Activated naive CD8-positive, alpha-beta T cell (primary cell): ENCODE measurements around the gene LENG1.
"Not testable (repeated sequence)": the region's sequence is repeated elsewhere in the genome, so short reads cannot be mapped to it uniquely, and the experiment has no call there.

Experiments
- H3K27ac Mint-ChIP-seq: one replicate; pipeline ENCODE4 v1.8.0; 2021; ENCODE audit warnings: mixed read lengths
- H3K27me3 Mint-ChIP-seq: one replicate; pipeline ENCODE4 v1.8.0; 2021; ENCODE audit warnings: mixed read lengths
- H3K36me3 Mint-ChIP-seq: one replicate; pipeline ENCODE4 v1.8.0; 2021; ENCODE audit warnings: mixed read lengths
- H3K4me1 Mint-ChIP-seq: one replicate; pipeline ENCODE4 v1.8.0; 2021; ENCODE audit warnings: low read depth, mixed read lengths
- H3K4me3 Mint-ChIP-seq: one replicate; pipeline ENCODE4 v1.8.0; 2021; ENCODE audit warnings: mild to moderate bottlenecking, mixed read lengths
- H3K9me3 Mint-ChIP-seq: one replicate; pipeline ENCODE4 v1.8.0; 2021; ENCODE audit warnings: low read depth, mixed read lengths

Gene LENG1

DNA sequence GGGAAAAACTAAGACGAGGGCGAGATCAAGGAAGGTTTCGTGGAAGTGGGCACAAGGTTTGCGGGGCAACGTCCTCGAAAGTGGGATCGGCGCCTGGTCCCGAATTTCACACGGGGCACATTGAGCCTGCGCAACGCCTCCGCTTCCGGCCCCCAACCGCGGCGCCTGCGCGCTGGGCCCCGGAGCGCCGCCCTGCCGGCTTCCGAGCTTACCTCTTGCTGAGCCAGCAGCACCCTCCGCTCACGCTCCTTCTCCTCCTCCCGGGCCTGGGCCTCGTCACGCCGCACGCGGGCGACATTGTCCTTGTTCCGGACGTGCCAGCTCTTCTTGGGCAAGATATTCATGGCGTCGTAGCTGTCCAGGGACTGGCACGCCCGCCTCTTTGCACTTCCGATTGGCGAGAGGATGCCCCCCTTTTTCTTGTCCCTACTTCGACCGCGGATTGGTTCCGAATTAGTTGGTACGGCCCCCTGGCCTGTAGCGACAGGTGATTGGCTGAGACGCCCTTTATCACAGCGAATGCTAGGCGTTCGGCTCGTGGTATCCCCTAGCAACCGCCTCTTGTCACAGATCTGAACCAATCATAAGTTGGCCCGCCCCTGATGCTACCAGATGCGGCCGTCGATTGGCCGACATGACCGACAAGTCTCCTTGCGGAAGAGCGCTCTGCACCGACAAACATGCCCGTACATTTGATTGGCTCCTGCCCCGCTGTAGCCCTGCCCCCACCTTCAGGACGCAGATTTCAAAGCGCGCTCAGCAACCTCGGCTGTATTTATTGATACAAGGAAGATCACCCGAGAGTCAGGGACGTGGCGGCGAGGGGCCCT lies at the start of gene LENG1:
LENG1 (minus strand) TSS at position 370 of the 830 bp plus-strand sequence; CDS start at position 344, 26 bp downstream.
- H3K9me3 Mint-ChIP-seq: no peaks in the 10 kb centered on the region
- peak within 1 kb of the TSS; percentile 99 for H3K4me3 Mint-ChIP-seq
- H3K36me3 Mint-ChIP-seq: peaks cover 5% of the 10 kb centered on the region
- H3K4me1 Mint-ChIP-seq: peaks cover 67% of the 10 kb centered on the region
- no peaks in the 10 kb centered on the region for H3K27me3 Mint-ChIP-seq
- peak within 1 kb of the TSS; percentile 99 for H3K27ac Mint-ChIP-seq

DNA sequence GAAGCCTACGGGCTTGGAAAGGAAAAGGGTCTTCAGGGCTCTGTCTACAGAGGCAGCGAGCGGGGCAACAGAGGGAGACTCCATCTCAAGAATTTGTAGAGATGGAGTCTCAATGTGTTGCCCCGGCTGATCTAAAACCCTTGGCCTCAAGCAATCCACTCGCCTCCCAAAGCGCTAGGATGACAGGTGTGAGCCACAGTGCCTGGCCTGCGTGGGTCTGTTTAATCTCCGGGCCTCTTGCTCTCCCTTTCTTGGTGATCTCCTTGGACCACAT lies 49.2 kb upstream of the LENG1 start:
- peak overlapping the region; percentile 96 for H3K4me3 Mint-ChIP-seq
- peaks cover 15% of the 10 kb centered on the region for H3K36me3 Mint-ChIP-seq
- no peaks in the 10 kb centered on the region for H3K27me3 Mint-ChIP-seq
- peaks cover 71% of the 10 kb centered on the region for H3K4me1 Mint-ChIP-seq
- H3K27ac Mint-ChIP-seq: peak overlapping the region; percentile 89
- H3K9me3 Mint-ChIP-seq: no peaks in the 10 kb centered on the region

DNA sequence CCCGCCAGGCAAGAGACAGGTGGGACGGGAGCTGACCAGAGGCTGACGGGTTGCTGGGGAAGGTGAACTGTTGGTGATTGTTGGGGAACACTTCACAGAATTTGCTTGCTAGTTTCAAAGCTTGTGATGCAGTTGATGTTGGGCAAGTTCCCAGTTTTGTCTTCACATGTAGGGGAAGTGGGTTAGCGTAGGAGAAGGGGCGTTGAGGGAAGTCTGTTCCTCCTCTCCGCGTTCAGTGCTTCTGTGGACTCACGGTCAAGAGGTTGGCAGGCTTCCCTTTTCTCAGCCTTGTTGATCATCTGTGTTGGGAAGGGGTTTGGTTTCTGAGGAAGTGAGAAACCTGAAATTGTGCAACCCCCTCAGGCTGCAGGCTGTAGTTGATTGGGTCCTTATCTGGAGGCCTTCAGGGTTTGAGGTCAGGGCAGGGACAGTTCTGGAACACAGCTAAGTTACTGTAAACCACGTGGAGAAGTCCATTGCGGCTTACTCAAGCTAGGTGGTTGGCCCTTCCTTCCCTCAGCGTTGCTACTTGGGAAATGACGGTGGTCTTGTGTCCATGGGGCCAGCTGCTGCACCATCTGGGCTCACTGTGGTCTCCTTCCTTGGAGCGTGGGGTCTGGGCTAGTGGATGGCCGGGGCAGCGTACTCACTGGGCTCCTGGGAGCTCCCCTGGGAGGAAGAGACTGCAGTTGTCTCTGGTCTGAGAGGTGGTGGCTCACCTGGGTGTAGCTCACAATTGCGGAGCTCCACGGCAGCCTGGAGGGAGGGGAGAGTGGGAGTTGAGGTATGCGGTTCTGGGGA lies 48.7 kb upstream of the LENG1 start:
- peak overlapping the region; percentile 89 for H3K27ac Mint-ChIP-seq
- no peaks in the 10 kb centered on the region for H3K27me3 Mint-ChIP-seq
- H3K4me1 Mint-ChIP-seq: peaks cover 74% of the 10 kb centered on the region
- H3K36me3 Mint-ChIP-seq: peaks cover 15% of the 10 kb centered on the region
- no peaks in the 10 kb centered on the region for H3K9me3 Mint-ChIP-seq
- H3K4me3 Mint-ChIP-seq: peak overlapping the region; percentile 96

DNA sequence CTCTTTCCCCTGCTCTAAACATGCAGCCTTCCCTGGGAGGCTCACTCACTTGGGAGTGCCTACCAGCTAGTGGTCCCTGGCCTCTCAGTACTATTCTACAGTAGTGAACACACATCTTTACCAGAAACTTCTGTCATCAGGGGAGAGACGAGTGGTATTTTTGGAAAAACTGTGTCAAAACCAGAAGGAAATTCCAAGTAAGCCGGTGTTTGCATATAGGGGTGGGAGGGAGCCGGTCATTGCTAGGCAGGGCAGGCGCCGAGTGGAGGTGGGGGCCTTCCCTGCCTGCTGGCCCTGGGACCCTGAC lies 48.1 kb upstream of the LENG1 start:
- H3K36me3 Mint-ChIP-seq: peaks cover 21% of the 10 kb centered on the region
- peak overlapping the region; percentile 96 for H3K4me3 Mint-ChIP-seq
- H3K9me3 Mint-ChIP-seq: no peaks in the 10 kb centered on the region
- H3K27me3 Mint-ChIP-seq: no peaks in the 10 kb centered on the region
- peak overlapping the region; percentile 89 for H3K27ac Mint-ChIP-seq
- H3K4me1 Mint-ChIP-seq: peaks cover 80% of the 10 kb centered on the region

DNA sequence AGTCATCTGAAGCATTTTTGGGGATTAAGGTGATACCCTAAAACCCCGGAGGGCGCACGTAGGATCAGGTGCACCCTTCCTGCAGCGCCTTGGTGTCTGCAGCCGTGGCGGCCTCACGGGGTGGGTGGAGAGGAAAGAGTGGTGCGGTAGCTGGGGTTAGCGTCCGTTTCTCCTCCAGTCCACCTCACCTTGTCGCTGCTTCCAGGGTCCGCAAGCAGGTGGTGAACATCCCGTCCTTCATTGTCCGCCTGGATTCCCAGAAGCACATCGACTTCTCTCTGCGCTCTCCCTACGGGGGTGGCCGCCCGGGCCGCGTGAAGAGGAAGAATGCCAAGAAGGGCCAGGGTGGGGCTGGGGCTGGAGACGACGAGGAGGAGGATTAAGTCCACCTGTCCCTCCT lies 47.7 kb upstream of the LENG1 start:
- Mint-ChIP-seq H3K36me3 (peaks cover 25% of the 10 kb centered on the region), H3K27ac (peak overlapping the region; percentile 89), H3K4me3 (peak overlapping the region; percentile 96), H3K4me1 (peaks cover 84% of the 10 kb centered on the region)
- H3K27me3 Mint-ChIP-seq, H3K9me3 Mint-ChIP-seq: not testable (repeated sequence)

DNA sequence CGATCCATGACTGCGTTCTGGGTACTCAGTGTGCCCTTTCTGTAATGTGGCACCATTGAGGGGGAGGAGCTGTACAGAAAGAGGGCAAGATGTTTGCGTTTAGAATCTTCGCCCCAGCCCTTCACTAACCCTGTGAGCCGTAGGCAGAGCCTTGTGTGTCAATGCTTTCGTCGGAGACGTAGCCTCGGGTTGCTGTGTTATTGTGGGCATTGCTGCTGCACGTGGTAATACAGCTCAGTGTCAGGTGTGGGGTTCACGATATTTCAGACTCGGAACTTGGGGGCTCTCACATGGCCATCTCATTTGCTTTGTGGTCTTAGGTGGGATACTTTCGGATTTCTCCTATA lies 47.3 kb upstream of the LENG1 start:
- H3K4me1 Mint-ChIP-seq: peaks cover 86% of the 10 kb centered on the region
- no peaks in the 10 kb centered on the region for H3K9me3 Mint-ChIP-seq
- H3K4me3 Mint-ChIP-seq: peak overlapping the region; percentile 96
- H3K27me3 Mint-ChIP-seq: no peaks in the 10 kb centered on the region
- peaks cover 26% of the 10 kb centered on the region for H3K36me3 Mint-ChIP-seq
- peak overlapping the region; percentile 89 for H3K27ac Mint-ChIP-seq

DNA sequence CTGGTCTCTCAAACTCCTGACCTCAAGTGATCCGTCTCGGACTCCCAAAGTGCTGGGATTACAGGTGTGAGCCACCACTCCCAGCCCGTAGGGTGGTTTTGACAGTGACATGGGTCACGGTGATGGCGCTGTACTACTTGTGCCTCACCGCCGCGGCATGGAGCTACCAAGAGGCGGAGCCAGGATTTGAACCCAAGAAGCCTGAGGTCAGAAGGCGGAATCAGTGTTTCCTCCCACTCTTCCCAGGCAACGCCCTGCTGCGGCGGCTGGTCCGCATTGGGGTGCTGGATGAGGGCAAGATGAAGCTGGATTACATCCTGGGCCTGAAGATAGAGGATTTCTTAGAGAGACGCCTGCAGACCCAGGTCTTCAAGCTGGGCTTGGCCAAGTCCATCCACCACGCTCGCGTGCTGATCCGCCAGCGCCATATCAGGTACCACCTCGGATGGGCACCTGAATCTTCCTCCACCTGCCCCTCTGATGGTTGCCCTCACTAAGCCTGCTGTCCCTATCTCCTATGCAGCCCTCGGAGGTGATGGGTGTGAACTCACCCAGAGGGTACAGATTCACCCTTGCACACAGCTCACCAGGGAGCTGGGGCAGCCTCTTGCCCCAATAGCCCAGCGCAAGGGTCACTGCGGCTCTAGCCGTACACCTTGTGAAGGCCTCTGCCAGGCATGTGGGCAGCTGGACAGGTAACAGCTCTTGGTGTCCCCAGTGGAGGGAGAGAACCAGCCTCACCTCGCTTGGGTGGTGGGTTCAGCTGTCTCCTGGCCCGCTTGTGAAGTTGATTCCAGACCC lies 46.7 kb upstream of the LENG1 start:
- Mint-ChIP-seq H3K27me3 (no peaks in the 10 kb centered on the region), H3K27ac (peak overlapping the region; percentile 89), H3K9me3 (no peaks in the 10 kb centered on the region), H3K4me1 (peaks cover 86% of the 10 kb centered on the region), H3K4me3 (peak overlapping the region; percentile 96), H3K36me3 (peaks cover 31% of the 10 kb centered on the region)

DNA sequence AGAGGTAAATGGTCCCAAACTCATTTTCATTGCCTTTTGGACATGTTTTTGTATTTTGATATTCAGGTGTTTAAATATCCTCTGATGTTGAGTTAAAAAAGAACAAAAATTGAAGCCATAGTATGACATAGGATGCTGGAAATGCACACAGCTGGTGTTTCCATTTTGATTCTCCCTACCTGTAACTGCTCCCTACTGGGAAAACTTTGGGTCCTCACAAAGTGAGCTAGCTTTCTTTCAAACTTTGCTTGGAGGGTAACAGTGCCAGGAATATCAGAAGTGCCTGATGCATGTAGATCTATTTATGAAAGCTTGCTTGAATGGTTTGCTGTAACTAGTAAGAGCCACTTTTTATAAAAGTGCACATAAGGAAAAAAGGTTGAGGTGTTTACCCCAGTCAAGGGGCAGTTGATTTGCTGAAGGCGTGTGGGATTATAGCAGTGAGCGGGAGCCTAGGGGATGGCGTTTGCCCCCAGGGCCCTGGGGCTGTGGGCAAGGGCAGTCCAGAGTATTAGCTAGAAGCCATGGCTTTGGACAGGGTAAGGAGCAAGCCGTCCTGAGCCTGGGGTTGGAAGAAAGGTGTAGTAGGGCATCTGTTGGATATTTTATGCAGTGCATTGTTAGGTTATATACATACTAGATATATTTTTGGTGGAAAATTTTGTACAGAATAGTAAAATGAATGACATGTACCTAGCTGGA lies 45.4 kb upstream of the LENG1 start:
- H3K9me3 Mint-ChIP-seq: no peaks in the 10 kb centered on the region
- peak overlapping the region; percentile 74 for H3K27ac Mint-ChIP-seq
- no peaks in the 10 kb centered on the region for H3K27me3 Mint-ChIP-seq
- peaks cover 73% of the 10 kb centered on the region for H3K4me1 Mint-ChIP-seq
- peaks cover 29% of the 10 kb centered on the region for H3K36me3 Mint-ChIP-seq
- peak overlapping the region; percentile 96 for H3K4me3 Mint-ChIP-seq

DNA sequence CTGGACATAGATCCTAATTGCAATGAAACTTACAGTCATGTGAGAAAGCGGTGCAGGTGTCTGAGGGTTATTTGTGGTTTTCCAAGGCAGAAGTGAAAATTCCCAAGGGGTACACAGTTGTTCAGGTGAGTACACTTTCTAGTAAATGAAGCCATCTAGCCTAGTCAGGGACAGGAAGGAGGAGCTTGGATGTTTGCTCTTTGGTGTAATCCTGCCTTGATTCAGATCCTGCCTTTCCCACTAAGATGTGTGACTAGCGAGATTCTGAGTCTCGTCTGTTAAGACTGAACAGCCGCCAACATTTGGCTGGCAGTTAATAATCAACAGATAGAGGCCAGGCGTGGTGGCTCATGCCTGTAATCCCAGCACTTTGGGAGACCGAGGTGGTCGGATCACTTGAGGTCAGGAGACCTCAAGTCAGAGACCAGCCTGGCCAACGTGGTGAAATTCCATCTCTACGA lies 43.7 kb upstream of the LENG1 start:
- no peaks in the 10 kb centered on the region for H3K9me3 Mint-ChIP-seq
- peak overlapping the region; percentile 96 for H3K4me3 Mint-ChIP-seq
- peaks cover 28% of the 10 kb centered on the region for H3K36me3 Mint-ChIP-seq
- H3K4me1 Mint-ChIP-seq: peaks cover 64% of the 10 kb centered on the region
- H3K27me3 Mint-ChIP-seq: no peaks in the 10 kb centered on the region
- H3K27ac Mint-ChIP-seq: peak overlapping the region; percentile 99

DNA sequence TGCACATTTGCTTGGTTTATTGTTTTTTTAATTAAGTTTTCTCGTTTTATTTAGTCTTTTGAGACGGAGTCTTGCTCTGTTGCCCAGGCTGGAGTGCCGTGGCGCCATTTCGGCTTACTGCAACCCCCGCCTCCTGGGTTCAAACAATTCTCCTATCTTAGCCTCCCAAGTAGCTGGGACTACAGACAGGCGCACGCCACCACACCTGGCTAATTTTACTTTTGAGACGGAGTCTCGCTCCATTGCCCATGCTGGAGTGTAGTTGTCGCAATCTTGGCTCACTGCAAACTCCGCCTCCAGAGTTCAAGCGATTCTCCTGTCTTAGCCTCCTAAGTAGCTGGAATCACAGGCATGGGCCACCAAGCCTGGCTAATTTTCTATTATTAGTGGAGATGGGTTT lies 42.5 kb upstream of the LENG1 start:
- H3K36me3 Mint-ChIP-seq: peaks cover 25% of the 10 kb centered on the region

DNA sequence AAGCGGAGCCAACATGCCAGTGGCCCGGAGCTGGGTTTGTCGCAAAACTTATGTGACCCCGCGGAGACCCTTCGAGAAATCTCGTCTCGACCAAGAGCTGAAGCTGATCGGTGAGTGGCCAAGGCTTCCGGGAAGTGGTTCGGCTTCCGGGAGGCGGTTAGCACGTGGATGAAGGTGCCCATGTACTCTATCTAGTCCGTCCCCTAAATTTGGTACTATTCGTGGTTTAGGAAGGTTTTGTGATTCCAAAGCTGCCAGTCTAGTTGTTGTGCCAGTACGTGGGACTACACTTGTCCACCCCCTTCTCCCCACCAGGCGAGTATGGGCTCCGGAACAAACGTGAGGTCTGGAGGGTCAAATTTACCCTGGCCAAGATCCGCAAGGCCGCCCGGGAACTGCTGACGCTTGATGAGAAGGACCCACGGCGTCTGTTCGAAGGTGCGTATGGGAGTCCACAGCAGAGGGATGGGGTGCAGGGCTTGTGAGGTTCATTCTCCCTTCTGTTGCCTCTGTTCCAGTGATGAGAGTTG lies 41.7 kb upstream of the LENG1 start:
- H3K27ac Mint-ChIP-seq: peak overlapping the region; percentile 99
- no peaks in the 10 kb centered on the region for H3K9me3 Mint-ChIP-seq
- peaks cover 25% of the 10 kb centered on the region for H3K36me3 Mint-ChIP-seq
- no peaks in the 10 kb centered on the region for H3K27me3 Mint-ChIP-seq
- peak overlapping the region; percentile 96 for H3K4me3 Mint-ChIP-seq
- H3K4me1 Mint-ChIP-seq: peaks cover 45% of the 10 kb centered on the region

More for the DNA sequence above, 42.5 kb upstream of the LENG1 start:
- no peaks in the 10 kb centered on the region for H3K27me3 Mint-ChIP-seq
- peak overlapping the region; percentile 96 for H3K4me3 Mint-ChIP-seq
- H3K27ac Mint-ChIP-seq: peak overlapping the region; percentile 99
- peaks cover 52% of the 10 kb centered on the region for H3K4me1 Mint-ChIP-seq
- H3K9me3 Mint-ChIP-seq: no peaks in the 10 kb centered on the region

DNA sequence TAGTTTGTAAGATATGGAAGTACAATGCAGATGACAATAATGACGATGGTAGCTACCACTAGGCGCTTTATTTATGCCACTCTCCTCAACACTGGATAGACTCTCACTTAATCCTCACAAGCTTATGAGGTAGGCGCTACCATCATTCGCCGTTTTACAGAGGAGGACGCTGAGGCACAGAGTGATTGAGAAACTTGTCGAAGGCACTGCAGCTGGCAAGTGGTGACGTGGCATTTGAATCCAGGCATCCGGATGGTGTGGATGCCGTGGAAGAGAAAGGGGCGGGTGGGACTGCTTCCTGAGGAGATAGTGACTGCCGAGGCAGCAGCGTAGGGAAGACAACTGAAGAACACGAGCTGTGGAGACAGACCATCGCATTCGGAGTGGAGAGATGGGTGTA lies 39.9 kb upstream of the LENG1 start:
- peaks cover 21% of the 10 kb centered on the region for H3K36me3 Mint-ChIP-seq
- H3K27me3 Mint-ChIP-seq: no peaks in the 10 kb centered on the region
- H3K27ac Mint-ChIP-seq: peak overlapping the region; percentile 72

DNA sequence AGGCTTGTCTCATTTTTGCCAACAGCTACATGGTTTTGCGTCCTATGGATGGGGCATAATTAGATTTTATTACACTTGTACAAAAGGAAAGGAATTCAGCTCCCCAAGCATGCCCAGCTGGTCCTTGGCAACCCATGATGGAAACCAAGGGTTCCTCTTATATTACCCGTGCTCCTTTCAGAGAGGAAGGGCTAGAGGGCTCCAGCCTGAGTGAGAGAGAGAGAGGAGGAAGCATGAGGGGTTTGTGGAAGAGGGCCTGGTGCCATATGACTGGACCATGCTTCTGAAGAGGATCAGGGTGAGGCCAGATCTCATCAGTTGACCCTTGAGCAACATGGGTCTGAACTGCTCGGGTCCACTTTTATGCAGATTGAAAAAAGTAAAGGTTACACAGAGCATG lies 37.6 kb upstream of the LENG1 start:
- Mint-ChIP-seq H3K9me3 (no peaks in the 10 kb centered on the region), H3K4me1 (peaks cover 23% of the 10 kb centered on the region), H3K36me3 (peaks cover 11% of the 10 kb centered on the region), H3K27me3 (no peaks in the 10 kb centered on the region), H3K4me3 (no peak overlapping the region), H3K27ac (no peak overlapping the region)

More for the DNA sequence above, 39.9 kb upstream of the LENG1 start:
- peaks cover 30% of the 10 kb centered on the region for H3K4me1 Mint-ChIP-seq
- H3K4me3 Mint-ChIP-seq: peak overlapping the region; percentile 77
- no peaks in the 10 kb centered on the region for H3K9me3 Mint-ChIP-seq

DNA sequence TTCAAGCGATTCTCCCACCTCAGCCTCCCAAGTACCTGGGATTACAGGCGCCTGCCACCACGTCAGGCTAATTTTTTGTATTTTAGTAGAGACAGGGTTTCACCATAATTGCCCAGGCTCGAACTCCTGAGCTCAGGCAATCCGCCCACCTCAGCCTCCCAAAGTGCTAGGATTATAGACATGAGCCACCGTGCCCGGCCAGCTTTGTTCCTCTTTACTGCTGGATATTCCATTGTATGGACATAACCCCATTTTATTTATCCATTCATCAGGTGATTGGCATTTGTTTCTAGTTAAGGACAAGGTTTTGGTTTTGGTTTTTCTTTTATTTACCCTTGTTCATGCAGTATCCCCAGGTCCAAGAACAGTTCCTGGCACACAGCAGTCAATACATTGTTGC lies 37.0 kb upstream of the LENG1 start:
- no peaks in the 10 kb centered on the region for H3K9me3 Mint-ChIP-seq
- peaks cover 27% of the 10 kb centered on the region for H3K4me1 Mint-ChIP-seq
- H3K27ac Mint-ChIP-seq: no peak overlapping the region
- no peak overlapping the region for H3K4me3 Mint-ChIP-seq
- H3K27me3 Mint-ChIP-seq: no peaks in the 10 kb centered on the region
- peaks cover 8% of the 10 kb centered on the region for H3K36me3 Mint-ChIP-seq
